HL-60 (cell line): Measurements from ENCODE around the gene IZUMO1.

ENCODE experiments used
- GABPA ChIP-seq: IDR thresholded peaks from 2 replicates; pipeline ENCODE4 v1.6.1; 2012; ENCODE audit warnings: low read depth
- POLR2AphosphoS5 ChIP-seq: IDR thresholded peaks from 2 replicates; pipeline ENCODE4 v1.6.1; 2012; ENCODE audit warnings: low read depth
- SPI1 ChIP-seq: IDR thresholded peaks from 2 replicates; pipeline ENCODE4 v1.6.1; 2012; ENCODE audit warnings: low read depth, mild to moderate bottlenecking, borderline replicate concordance
- TF ChIP-seq, protein P1 (sequence below): IDR thresholded peaks from one replicate; pipeline ENCODE4 v1.5.1; 2011; ENCODE audit warnings: low read length, control low read depth, inconsistent platforms; ENCODE audit not compliant: insufficient read depth
- TF ChIP-seq, protein P2 (sequence below): IDR thresholded peaks from 2 replicates; pipeline ENCODE4 v1.6.1; 2012; ENCODE audit warnings: low read depth; ENCODE audit not compliant: insufficient replicate concordance

DNA sequence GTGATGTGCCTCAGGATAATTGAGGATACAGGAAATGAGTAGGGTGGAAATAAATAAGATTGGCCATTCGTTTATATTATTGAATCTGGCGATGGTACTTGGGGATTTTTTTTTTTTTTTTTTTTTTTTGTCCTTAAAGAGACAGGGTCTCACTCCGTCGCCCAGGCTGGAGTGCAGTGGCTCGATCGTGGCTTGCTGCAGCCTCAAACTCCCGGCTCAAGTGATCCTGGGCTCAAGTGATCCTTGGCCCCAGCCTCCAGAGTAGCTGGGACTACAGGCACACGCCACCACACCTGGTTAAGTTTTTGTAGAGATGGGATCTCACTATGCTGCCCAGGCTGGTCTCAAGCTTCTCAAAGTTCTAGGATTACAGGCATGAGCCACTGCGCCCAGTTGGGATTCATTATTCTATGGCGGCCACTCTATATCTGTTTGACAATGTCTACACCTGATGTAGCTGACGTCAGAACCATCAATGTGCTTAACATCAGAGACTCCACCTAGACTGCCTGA is 24.5 kb downstream of the IZUMO1 start:
- TF ChIP-seq, protein P1, sequence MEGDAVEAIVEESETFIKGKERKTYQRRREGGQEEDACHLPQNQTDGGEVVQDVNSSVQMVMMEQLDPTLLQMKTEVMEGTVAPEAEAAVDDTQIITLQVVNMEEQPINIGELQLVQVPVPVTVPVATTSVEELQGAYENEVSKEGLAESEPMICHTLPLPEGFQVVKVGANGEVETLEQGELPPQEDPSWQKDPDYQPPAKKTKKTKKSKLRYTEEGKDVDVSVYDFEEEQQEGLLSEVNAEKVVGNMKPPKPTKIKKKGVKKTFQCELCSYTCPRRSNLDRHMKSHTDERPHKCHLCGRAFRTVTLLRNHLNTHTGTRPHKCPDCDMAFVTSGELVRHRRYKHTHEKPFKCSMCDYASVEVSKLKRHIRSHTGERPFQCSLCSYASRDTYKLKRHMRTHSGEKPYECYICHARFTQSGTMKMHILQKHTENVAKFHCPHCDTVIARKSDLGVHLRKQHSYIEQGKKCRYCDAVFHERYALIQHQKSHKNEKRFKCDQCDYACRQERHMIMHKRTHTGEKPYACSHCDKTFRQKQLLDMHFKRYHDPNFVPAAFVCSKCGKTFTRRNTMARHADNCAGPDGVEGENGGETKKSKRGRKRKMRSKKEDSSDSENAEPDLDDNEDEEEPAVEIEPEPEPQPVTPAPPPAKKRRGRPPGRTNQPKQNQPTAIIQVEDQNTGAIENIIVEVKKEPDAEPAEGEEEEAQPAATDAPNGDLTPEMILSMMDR: no peak
- TF ChIP-seq GABPA (no peak), POLR2AphosphoS5 (no peak), SPI1 (no peak)
- TF ChIP-seq, protein P2, sequence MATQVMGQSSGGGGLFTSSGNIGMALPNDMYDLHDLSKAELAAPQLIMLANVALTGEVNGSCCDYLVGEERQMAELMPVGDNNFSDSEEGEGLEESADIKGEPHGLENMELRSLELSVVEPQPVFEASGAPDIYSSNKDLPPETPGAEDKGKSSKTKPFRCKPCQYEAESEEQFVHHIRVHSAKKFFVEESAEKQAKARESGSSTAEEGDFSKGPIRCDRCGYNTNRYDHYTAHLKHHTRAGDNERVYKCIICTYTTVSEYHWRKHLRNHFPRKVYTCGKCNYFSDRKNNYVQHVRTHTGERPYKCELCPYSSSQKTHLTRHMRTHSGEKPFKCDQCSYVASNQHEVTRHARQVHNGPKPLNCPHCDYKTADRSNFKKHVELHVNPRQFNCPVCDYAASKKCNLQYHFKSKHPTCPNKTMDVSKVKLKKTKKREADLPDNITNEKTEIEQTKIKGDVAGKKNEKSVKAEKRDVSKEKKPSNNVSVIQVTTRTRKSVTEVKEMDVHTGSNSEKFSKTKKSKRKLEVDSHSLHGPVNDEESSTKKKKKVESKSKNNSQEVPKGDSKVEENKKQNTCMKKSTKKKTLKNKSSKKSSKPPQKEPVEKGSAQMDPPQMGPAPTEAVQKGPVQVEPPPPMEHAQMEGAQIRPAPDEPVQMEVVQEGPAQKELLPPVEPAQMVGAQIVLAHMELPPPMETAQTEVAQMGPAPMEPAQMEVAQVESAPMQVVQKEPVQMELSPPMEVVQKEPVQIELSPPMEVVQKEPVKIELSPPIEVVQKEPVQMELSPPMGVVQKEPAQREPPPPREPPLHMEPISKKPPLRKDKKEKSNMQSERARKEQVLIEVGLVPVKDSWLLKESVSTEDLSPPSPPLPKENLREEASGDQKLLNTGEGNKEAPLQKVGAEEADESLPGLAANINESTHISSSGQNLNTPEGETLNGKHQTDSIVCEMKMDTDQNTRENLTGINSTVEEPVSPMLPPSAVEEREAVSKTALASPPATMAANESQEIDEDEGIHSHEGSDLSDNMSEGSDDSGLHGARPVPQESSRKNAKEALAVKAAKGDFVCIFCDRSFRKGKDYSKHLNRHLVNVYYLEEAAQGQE: no peak
